Stimulated activated naive CD8-positive, alpha-beta T cell treated with anti-CD3 and anti-CD28 coated beads, Interleukin-15, amount 100 ng/mL, for 72 hours (primary cell): Measurements from ENCODE around the gene PTPRG.

Experiments
- ATAC-seq: fragments of 150-1000 bp; cut with Tn5 transposase; 2 replicates; pipeline ENCODE4 v1.10.0; 2021; ENCODE audit warnings: mild to moderate bottlenecking, moderate library complexity
- DNase-seq, 2 donors: peaks; one replicate each; pipeline ENCODE4 v3.0.0; 2021 to 2022
- H3K27ac Mint-ChIP-seq, 2 donors: one replicate each; pipeline ENCODE4 v1.8.0; 2022; ENCODE audit warnings: mild to moderate bottlenecking in 2 of 2, mixed read lengths in 2 of 2, moderate library complexity in 2 of 2
- H3K27me3 Mint-ChIP-seq: one replicate; pipeline ENCODE4 v1.8.0; 2022; ENCODE audit warnings: mixed read lengths
- H3K4me1 Mint-ChIP-seq: one replicate; pipeline ENCODE4 v1.8.0; 2022; ENCODE audit warnings: mild to moderate bottlenecking, mixed read lengths
- H3K4me3 Mint-ChIP-seq, 2 donors: one replicate each; pipeline ENCODE4 v1.8.0; 2022; ENCODE audit warnings: mild to moderate bottlenecking in 2 of 2, mixed read lengths in 2 of 2, moderate library complexity in 1 of 2
- H3K9me3 Mint-ChIP-seq, 2 donors: one replicate each; pipeline ENCODE4 v1.8.0; 2022; ENCODE audit warnings: mixed read lengths in 2 of 2

PTPRG gene

GRCh38 chr3:61617041-61617440 is 55.7 kb downstream of the PTPRG start:
- no peak for DNase-seq
- Mint-ChIP-seq H3K27ac (no peak overlapping the region), H3K4me3 (no peak overlapping the region), H3K9me3 (no peaks in the 10 kb centered on the region), H3K4me1 (no peaks in the 10 kb centered on the region), H3K27me3 (no peaks in the 10 kb centered on the region)
- ATAC-seq: no peak

GRCh38 chr3:61617651-61618050 is 56.3 kb downstream of the PTPRG start:
- no peaks in the 10 kb centered on the region for H3K9me3 Mint-ChIP-seq
- no peak overlapping the region for H3K27ac Mint-ChIP-seq
- ATAC-seq: no peak
- no peak overlapping the region for H3K4me3 Mint-ChIP-seq
- no peaks in the 10 kb centered on the region for H3K4me1 Mint-ChIP-seq
- H3K27me3 Mint-ChIP-seq: no peaks in the 10 kb centered on the region
- no peak for DNase-seq

- no peak for ATAC-seq
- Mint-ChIP-seq H3K27ac (no peak overlapping the region), H3K4me3 (no peak overlapping the region), H3K27me3 (peaks cover 5% of the 10 kb centered on the region), H3K9me3 (no peaks in the 10 kb centered on the region), H3K4me1 (no peaks in the 10 kb centered on the region)
- no peak for DNase-seq
Measured at GRCh38 chr3:61618231-61618630, 56.9 kb downstream of the PTPRG start.

- no peaks in the 10 kb centered on the region for H3K4me1 Mint-ChIP-seq
- H3K27me3 Mint-ChIP-seq: peaks cover 7% of the 10 kb centered on the region
- ATAC-seq: no peak
- H3K4me3 Mint-ChIP-seq: no peak overlapping the region
- DNase-seq: no peak
- no peak overlapping the region for H3K27ac Mint-ChIP-seq
- H3K9me3 Mint-ChIP-seq: no peaks in the 10 kb centered on the region
Measured at GRCh38 chr3:61618871-61619270, 57.5 kb downstream of the PTPRG start.

- H3K9me3 Mint-ChIP-seq: no peaks in the 10 kb centered on the region
- no peak for ATAC-seq
Measured at GRCh38 chr3:61620073-61620472, 58.7 kb downstream of the PTPRG start.

GRCh38 chr3:61624300-61624699 is 62.9 kb downstream of the PTPRG start:
- peaks cover 7% of the 10 kb centered on the region for H3K27me3 Mint-ChIP-seq
- no peaks in the 10 kb centered on the region for H3K4me1 Mint-ChIP-seq
- no peaks in the 10 kb centered on the region for H3K9me3 Mint-ChIP-seq
- no peak overlapping the region for H3K4me3 Mint-ChIP-seq
- no peak overlapping the region for H3K27ac Mint-ChIP-seq
- ATAC-seq: no peak
- DNase-seq: no peak

More at GRCh38 chr3:61620073-61620472, 58.7 kb downstream of the PTPRG start:
- no peaks in the 10 kb centered on the region for H3K4me1 Mint-ChIP-seq
- no peak overlapping the region for H3K27ac Mint-ChIP-seq
- H3K27me3 Mint-ChIP-seq: peaks cover 7% of the 10 kb centered on the region
- no peak overlapping the region for H3K4me3 Mint-ChIP-seq
- DNase-seq: no peak

GRCh38 chr3:61625429-61625828 is 64.1 kb downstream of the PTPRG start:
- ATAC-seq (no peak), DNase-seq (no peak)
- no peaks in the 10 kb centered on the region for H3K9me3 Mint-ChIP-seq
- no peaks in the 10 kb centered on the region for H3K4me1 Mint-ChIP-seq
- no peak overlapping the region for H3K4me3 Mint-ChIP-seq
- H3K27ac Mint-ChIP-seq: no peak overlapping the region
- H3K27me3 Mint-ChIP-seq: peaks cover 7% of the 10 kb centered on the region

GRCh38 chr3:61626484-61626883 is 65.1 kb downstream of the PTPRG start:
- Mint-ChIP-seq H3K4me1 (no peaks in the 10 kb centered on the region), H3K27me3 (peaks cover 7% of the 10 kb centered on the region), H3K9me3 (no peaks in the 10 kb centered on the region), H3K4me3 (no peak overlapping the region), H3K27ac (no peak overlapping the region)
- ATAC-seq (no peak), DNase-seq (no peak)

GRCh38 chr3:61627768-61628185 is 66.4 kb downstream of the PTPRG start:
- Mint-ChIP-seq H3K4me3 (no peak overlapping the region), H3K27ac (no peak overlapping the region), H3K27me3 (peaks cover 6% of the 10 kb centered on the region), H3K4me1 (no peaks in the 10 kb centered on the region), H3K9me3 (no peaks in the 10 kb centered on the region)
- no peak for ATAC-seq
- DNase-seq: no peak

GRCh38 chr3:61628636-61629035 is 67.3 kb downstream of the PTPRG start:
- Mint-ChIP-seq H3K27me3 (no peaks in the 10 kb centered on the region), H3K4me1 (no peaks in the 10 kb centered on the region), H3K9me3 (no peaks in the 10 kb centered on the region), H3K4me3 (no peak overlapping the region), H3K27ac (peak overlapping the region in 1 of 2 donors; percentile 38)
- no peak for ATAC-seq
- DNase-seq: no peak

- Mint-ChIP-seq H3K27me3 (no peaks in the 10 kb centered on the region), H3K4me3 (no peak overlapping the region), H3K4me1 (no peaks in the 10 kb centered on the region), H3K9me3 (no peaks in the 10 kb centered on the region), H3K27ac (no peak overlapping the region)
- DNase-seq (no peak), ATAC-seq (no peak)
Measured at GRCh38 chr3:61629442-61629841, 68.1 kb downstream of the PTPRG start.

GRCh38 chr3:61631108-61631769 is 69.9 kb downstream of the PTPRG start:
- no peaks in the 10 kb centered on the region for H3K4me1 Mint-ChIP-seq
- no peaks in the 10 kb centered on the region for H3K27me3 Mint-ChIP-seq
- ATAC-seq: no peak
- no peak overlapping the region for H3K27ac Mint-ChIP-seq
- no peaks in the 10 kb centered on the region for H3K9me3 Mint-ChIP-seq
- no peak overlapping the region for H3K4me3 Mint-ChIP-seq
- DNase-seq: no peak

GRCh38 chr3:61632568-61633175 is 71.3 kb downstream of the PTPRG start:
- Mint-ChIP-seq H3K9me3 (no peaks in the 10 kb centered on the region), H3K27ac (no peak overlapping the region), H3K27me3 (no peaks in the 10 kb centered on the region), H3K4me1 (no peaks in the 10 kb centered on the region), H3K4me3 (no peak overlapping the region)
- ATAC-seq: no peak
- DNase-seq: no peak

- Mint-ChIP-seq H3K27me3 (no peaks in the 10 kb centered on the region), H3K4me1 (no peaks in the 10 kb centered on the region), H3K27ac (no peak overlapping the region), H3K4me3 (no peak overlapping the region), H3K9me3 (no peaks in the 10 kb centered on the region)
- no peak for DNase-seq
- no peak for ATAC-seq
Measured at GRCh38 chr3:61634678-61635077, 73.3 kb downstream of the PTPRG start.

- no peaks in the 10 kb centered on the region for H3K4me1 Mint-ChIP-seq
- H3K27me3 Mint-ChIP-seq: peaks cover 5% of the 10 kb centered on the region
- no peak overlapping the region for H3K27ac Mint-ChIP-seq
- DNase-seq: no peak
- no peaks in the 10 kb centered on the region for H3K9me3 Mint-ChIP-seq
- H3K4me3 Mint-ChIP-seq: no peak overlapping the region
- ATAC-seq: no peak
Measured at GRCh38 chr3:61637088-61638051, 76.0 kb downstream of the PTPRG start.

GRCh38 chr3:61638741-61639140 is 77.4 kb downstream of the PTPRG start:
- Mint-ChIP-seq H3K9me3 (no peaks in the 10 kb centered on the region), H3K4me1 (no peaks in the 10 kb centered on the region), H3K27me3 (peaks cover 15% of the 10 kb centered on the region), H3K27ac (no peak overlapping the region), H3K4me3 (no peak overlapping the region)
- DNase-seq (no peak), ATAC-seq (no peak)
